SU-DHL-6 (cell line): ENCODE measurements around the gene ST7.

ENCODE experiments used
- CTCF ChIP-seq: fragments of 200-600 bp; sonication (generic); IDR thresholded peaks from one replicate; pipeline ENCODE4 v1.5.1; 2017; ENCODE audit warnings: antibody characterized with exemption, mild to moderate bottlenecking, low read length, moderate library complexity; ENCODE audit not compliant: insufficient read depth, poor library complexity, severe bottlenecking
- EZH2phosphoT487 ChIP-seq: fragments of 200-600 bp; sonication (generic), shearing (Covaris generic); conservative IDR thresholded peaks from 2 replicates; pipeline ENCODE4 v1.6.1; 2018; ENCODE audit warnings: mild to moderate bottlenecking, antibody characterized with exemption, low read length, moderate library complexity, mixed read lengths

GRCh38 chr7:117110480-117111315 lies 157.4 kb downstream of the ST7 start:
- TF ChIP-seq CTCF (no peak), EZH2phosphoT487 (no peak)
